HG03108 (cell line): Measurements from ENCODE around the gene OR7C1.
"Not testable (repeated sequence)": the region's sequence is repeated elsewhere in the genome, so short reads cannot be mapped to it uniquely, and the experiment has no call there.

Experiments used
- ATAC-seq: cut with Tn5 transposase; IDR thresholded peaks from one replicate; pipeline ENCODE4 v1.9.1; 2021; ENCODE audit warnings: moderate library complexity; ENCODE audit not compliant: unreplicated experiment

OR7C1 gene

DNA sequence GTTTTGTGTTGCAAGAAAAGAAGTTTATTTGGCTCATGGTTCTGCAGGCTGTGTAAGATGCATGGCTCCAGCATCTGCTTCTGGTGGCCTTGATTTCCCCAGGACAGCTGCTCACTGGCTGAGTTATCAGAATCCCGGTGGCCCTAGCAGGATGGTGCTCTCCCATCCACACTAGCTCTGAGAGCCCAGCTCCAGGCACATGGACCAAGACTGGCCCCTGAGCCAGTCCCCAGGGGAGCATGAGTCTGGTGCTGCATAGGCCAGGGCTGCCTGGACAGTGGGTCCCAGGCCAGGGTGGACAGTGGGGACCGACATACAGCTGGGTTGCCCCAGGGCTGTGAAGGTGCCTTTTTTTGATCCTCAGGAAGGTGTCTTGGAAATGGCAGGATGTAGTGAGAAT is 67.0 kb downstream of the OR7C1 start:
- ATAC-seq = no peak

DNA sequence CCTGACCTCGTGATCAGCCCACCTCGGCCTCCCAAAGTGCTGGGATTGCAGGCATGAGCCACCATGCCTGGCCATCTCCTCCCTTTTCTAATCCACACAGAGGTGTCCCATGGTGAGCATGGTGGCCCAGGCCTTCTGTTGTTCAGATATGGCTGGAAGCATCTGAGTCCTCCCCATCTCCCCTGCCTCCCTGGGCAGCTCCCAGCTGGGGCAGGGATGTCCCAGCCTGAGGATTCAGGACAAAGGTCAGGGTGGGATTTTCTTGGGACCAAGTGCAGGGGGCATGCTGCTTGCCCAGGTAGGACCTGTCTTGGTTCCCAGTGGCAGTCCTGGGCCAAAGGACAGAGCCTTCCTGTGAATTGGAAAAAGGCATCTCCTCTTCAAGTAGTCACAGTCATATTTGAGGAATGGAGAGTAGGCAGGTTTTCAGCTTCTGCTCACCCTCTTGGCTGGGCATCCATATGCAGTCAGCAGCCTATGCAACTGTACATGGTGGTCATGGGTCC is 67.5 kb downstream of the OR7C1 start:
- no peak for ATAC-seq

DNA sequence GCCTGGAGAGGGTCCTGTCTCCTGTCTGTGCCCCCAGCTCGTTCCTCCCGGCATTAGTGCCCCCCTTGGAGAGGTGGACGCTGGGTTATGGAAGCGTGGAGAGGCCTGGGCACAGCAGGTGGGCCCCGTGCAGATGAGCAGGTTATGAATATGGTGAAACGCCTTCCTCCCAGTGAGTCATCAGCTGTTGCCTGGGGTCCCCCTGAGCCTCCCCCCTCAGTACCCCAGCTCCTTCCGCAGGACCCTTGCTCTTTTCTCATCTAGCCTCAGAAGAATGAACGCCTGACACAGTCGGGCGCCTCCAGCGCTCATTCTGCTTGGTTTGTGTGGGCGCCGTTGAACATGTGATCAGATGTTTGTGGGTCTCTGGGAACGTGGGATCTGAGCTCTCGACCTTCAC is 69.1 kb downstream of the OR7C1 start:
- not testable (repeated sequence) for ATAC-seq

DNA sequence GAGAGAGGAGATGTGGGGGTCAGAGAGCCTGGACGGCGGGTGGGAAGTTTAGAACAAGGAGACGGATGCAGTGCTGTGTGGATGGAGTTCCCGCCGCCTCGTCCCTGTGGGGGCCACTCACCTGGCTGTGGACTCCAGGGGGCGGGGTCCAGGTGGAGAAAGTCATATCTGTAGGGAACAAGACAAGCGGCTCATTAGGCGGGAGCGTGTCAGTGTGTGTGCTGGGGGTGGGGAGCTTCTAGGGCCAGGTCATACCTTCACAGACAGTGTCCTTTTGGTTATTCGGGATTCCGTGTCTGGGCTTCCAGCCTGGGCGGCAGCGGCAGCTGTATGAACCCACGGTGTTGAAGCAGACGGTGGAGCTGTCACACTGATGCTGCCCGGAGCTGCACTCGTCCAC is 69.6 kb downstream of the OR7C1 start:
- ATAC-seq = not testable (repeated sequence)

DNA sequence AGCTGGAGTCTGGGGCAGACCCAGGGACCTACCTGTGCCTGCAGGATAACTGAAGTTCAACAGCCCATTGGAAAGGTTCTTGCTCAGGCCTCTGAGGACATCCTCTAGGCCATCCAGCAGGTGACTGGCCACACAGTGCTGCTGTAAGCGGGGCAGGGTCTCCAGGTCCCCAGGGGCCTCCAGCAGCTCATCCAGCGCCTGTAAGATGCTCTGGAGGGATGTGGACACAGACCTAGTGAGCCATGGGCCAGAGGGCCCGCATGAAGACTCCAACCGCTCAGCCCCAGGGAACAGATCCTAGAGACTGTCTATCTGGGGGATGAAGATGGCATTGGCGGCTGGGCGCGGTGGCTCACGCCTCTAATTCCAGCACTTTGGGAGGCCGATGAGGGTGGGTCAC is 70.6 kb downstream of the OR7C1 start:
- no peak for ATAC-seq

DNA sequence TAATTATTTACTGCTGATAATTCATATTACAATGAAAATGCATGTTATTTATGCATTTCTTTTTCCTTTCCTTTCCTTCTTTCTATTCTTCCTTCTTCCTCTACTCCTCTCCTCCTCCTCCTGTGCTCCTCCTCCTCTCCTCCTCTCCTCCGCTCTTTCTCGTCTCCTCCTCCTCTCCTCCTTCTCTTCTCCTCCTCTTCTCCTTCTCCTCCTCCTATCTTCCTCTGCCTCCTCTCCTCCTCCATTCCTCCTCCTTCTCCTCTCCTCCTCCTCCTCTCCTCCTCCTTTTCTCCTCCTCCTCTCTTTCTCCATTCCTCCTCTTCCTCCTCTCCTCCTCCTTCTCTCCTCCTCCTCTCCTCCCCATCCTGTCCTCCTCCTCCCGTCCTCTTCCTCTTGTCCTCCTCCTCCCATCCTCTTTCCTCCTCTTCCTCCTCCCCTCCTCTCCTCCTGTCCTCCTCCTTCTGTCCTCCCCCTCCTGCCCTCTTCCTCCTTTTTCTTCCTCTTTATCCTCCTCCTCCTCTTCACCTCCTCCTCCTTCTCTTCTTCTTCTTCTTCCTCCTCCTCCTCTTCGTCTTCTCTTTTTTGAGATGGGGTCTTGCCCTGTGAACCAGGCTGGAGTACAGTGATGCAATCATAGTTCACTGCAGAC is 71.4 kb downstream of the OR7C1 start:
- ATAC-seq = no peak

DNA sequence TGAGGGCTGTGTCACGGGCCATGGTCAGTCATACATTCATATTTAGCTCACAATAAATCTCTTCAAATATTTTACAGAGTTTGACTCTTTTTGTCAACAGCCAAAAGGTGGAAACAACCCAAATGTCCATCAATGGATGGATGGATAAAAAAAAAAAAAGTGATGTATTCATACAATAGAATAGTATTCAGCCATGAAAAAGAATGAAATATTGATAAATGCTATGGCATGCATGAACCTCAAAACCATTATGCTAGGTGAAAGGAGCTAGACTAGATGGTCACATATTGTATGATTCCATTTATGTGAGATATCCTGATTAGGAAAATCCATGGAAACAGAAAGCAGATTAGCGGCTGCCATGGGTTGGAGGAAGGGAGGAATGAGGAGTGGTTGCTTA is 72.9 kb downstream of the OR7C1 start:
- ATAC-seq = no peak

DNA sequence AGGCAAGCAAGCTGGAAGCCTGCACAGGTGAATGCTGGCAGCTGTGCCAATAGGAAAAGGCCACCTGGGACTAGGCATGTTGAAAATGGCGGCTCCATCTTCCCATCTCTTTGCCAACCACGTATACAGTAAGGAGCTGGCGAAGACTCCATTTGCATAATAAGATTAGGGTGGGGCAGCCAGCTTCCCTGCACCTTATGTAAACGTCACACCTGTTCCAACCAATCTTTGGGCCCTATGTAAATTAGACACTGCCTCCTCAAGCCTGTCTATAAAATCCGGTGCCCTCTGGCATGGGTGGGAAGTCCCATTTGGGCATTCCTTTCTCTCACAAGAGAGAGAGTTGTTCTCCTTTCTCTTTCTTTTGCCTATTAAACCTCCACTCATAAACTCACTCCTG is 73.4 kb downstream of the OR7C1 start:
- no peak for ATAC-seq

DNA sequence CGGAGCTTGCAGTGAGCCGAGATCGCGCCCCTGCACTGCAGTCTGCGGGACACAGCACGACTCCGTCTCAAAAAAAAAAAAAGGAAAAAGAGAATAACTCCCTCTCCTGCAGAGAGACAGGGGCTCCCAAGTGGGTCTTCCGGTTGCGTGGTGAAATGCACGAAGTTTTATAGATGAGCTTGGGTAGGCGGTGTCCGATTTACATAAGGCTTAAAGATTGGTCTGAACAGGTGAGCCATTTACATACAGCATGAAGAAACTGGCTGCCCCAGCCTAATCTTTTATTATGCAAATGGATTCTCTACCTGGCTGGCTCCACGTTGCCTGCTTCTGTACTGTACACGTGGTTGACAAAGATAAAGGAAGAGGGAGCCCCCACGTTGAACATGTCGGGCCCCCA is 76.2 kb downstream of the OR7C1 start:
- no peak for ATAC-seq

DNA sequence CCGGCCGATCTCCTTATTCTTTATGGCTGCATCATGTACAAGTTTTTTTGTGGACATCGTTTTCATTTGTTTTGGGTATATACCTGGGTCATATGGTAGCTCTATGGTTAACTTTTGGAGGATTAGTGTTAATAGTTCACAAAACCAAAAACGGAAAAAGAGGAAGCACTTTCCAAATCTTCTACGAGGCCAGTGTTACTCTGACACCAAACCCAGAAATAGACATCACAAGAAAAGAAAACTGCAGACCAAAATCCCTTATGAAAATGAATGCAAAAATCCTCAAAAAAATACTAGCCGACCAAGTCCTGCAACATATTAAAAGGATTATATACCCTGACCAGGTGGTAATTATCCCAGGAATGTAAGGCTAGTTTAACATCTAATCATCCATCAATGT is 86.4 kb downstream of the OR7C1 start:
- ATAC-seq = no peak
